Measurements from ENCODE around the gene NF1.

Gene NF1

GRCh38 chr17:31385428-31386285 is 290.9 kb downstream of the NF1 start:
- Histone ChIP-seq H3K9me3 (ENCODE audit: control insufficient read depth, low read length) (no peaks in the 10 kb centered on the region), H3K27ac (ENCODE audit: low read depth, low read length, severe bottlenecking) (no peak overlapping the region), H3K36me3 (ENCODE audit: control insufficient read depth, insufficient read depth, low read length) (peaks cover 9% of the 10 kb centered on the region), H3K4me3 (ENCODE audit: extremely low read depth, insufficient read depth, low read length, poor library complexity, severe bottlenecking) (no peak overlapping the region), H3K4me1 (ENCODE audit: control insufficient read depth, insufficient read depth, low read length, poor library complexity, severe bottlenecking) (no peaks in the 10 kb centered on the region)
- WGBS, 2 experiments (ENCODE audit: insufficient coverage in 2 of 2): 96 to 97% methylated on average over 6 to 7 of the region's 7 CpGs

- H3K27ac ChIP-seq (ENCODE audit: low read depth, low read length, severe bottlenecking): no peak overlapping the region
- H3K4me1 ChIP-seq (ENCODE audit: control insufficient read depth, insufficient read depth, low read length, poor library complexity, severe bottlenecking): no peaks in the 10 kb centered on the region
- H3K4me3 ChIP-seq (ENCODE audit: extremely low read depth, insufficient read depth, low read length, poor library complexity, severe bottlenecking): no peak overlapping the region
- 97 to 100% methylated on average over 3 of the region's 3 CpGs for WGBS, 2 experiments (ENCODE audit: insufficient coverage in 2 of 2)
- H3K36me3 ChIP-seq (ENCODE audit: control insufficient read depth, insufficient read depth, low read length): peaks cover 5% of the 10 kb centered on the region
- no peaks in the 10 kb centered on the region for H3K9me3 ChIP-seq (ENCODE audit: control insufficient read depth, low read length)
Observed at GRCh38 chr17:31386542-31387075, 291.8 kb downstream of the NF1 start.

- Histone ChIP-seq H3K27ac (ENCODE audit: low read depth, low read length, severe bottlenecking) (no peak overlapping the region), H3K9me3 (ENCODE audit: control insufficient read depth, low read length) (no peaks in the 10 kb centered on the region), H3K36me3 (ENCODE audit: control insufficient read depth, insufficient read depth, low read length) (peaks cover 2% of the 10 kb centered on the region), H3K4me1 (ENCODE audit: control insufficient read depth, insufficient read depth, low read length, poor library complexity, severe bottlenecking) (no peaks in the 10 kb centered on the region), H3K4me3 (ENCODE audit: extremely low read depth, insufficient read depth, low read length, poor library complexity, severe bottlenecking) (no peak overlapping the region)
- 87 to 94% methylated on average over 11 to 12 of the region's 12 CpGs for WGBS, 2 experiments (ENCODE audit: insufficient coverage in 2 of 2)
Observed at GRCh38 chr17:31387438-31387837, 292.7 kb downstream of the NF1 start.

GRCh38 chr17:31388351-31388750 is 293.6 kb downstream of the NF1 start:
- Histone ChIP-seq H3K4me1 (ENCODE audit: control insufficient read depth, insufficient read depth, low read length, poor library complexity, severe bottlenecking) (no peaks in the 10 kb centered on the region), H3K4me3 (ENCODE audit: extremely low read depth, insufficient read depth, low read length, poor library complexity, severe bottlenecking) (no peak overlapping the region), H3K9me3 (ENCODE audit: control insufficient read depth, low read length) (no peaks in the 10 kb centered on the region), H3K27ac (ENCODE audit: low read depth, low read length, severe bottlenecking) (no peak overlapping the region), H3K36me3 (ENCODE audit: control insufficient read depth, insufficient read depth, low read length) (no peaks in the 10 kb centered on the region)
- 75 to 80% methylated on average over 1 of the region's 2 CpGs for WGBS, 2 experiments (ENCODE audit: insufficient coverage in 2 of 2)

- Histone ChIP-seq H3K36me3 (ENCODE audit: control insufficient read depth, insufficient read depth, low read length) (no peaks in the 10 kb centered on the region), H3K4me3 (ENCODE audit: extremely low read depth, insufficient read depth, low read length, poor library complexity, severe bottlenecking) (no peak overlapping the region), H3K4me1 (ENCODE audit: control insufficient read depth, insufficient read depth, low read length, poor library complexity, severe bottlenecking) (no peaks in the 10 kb centered on the region), H3K9me3 (ENCODE audit: control insufficient read depth, low read length) (no peaks in the 10 kb centered on the region), H3K27ac (ENCODE audit: low read depth, low read length, severe bottlenecking) (no peak overlapping the region)
- WGBS, 2 experiments (ENCODE audit: insufficient coverage in 2 of 2): 63 to 87% methylated on average over 14 to 17 of the region's 18 CpGs
Observed at GRCh38 chr17:31388770-31389656, 294.2 kb downstream of the NF1 start.

GRCh38 chr17:31389657-31390381 is 295.0 kb downstream of the NF1 start:
- 73 to 74% methylated on average over 15 to 22 of the region's 22 CpGs for WGBS, 2 experiments (ENCODE audit: insufficient coverage in 2 of 2)
- no peaks in the 10 kb centered on the region for H3K36me3 ChIP-seq (ENCODE audit: control insufficient read depth, insufficient read depth, low read length)
- H3K4me3 ChIP-seq (ENCODE audit: extremely low read depth, insufficient read depth, low read length, poor library complexity, severe bottlenecking): no peak overlapping the region
- no peak overlapping the region for H3K27ac ChIP-seq (ENCODE audit: low read depth, low read length, severe bottlenecking)
- H3K4me1 ChIP-seq (ENCODE audit: control insufficient read depth, insufficient read depth, low read length, poor library complexity, severe bottlenecking): no peaks in the 10 kb centered on the region
- H3K9me3 ChIP-seq (ENCODE audit: control insufficient read depth, low read length): no peaks in the 10 kb centered on the region

- Histone ChIP-seq H3K36me3 (ENCODE audit: control insufficient read depth, insufficient read depth, low read length) (no peaks in the 10 kb centered on the region), H3K4me1 (ENCODE audit: control insufficient read depth, insufficient read depth, low read length, poor library complexity, severe bottlenecking) (no peaks in the 10 kb centered on the region)
- WGBS, 2 experiments (ENCODE audit: insufficient coverage in 2 of 2): 78 to 92% methylated on average over 7 to 8 of the region's 8 CpGs
Observed at GRCh38 chr17:31390426-31390747, 295.6 kb downstream of the NF1 start.

GRCh38 chr17:31390748-31391495 is 296.1 kb downstream of the NF1 start:
- Histone ChIP-seq H3K4me3 (ENCODE audit: extremely low read depth, insufficient read depth, low read length, poor library complexity, severe bottlenecking) (peak overlapping the region; percentile 34), H3K4me1 (ENCODE audit: control insufficient read depth, insufficient read depth, low read length, poor library complexity, severe bottlenecking) (no peaks in the 10 kb centered on the region), H3K36me3 (ENCODE audit: control insufficient read depth, insufficient read depth, low read length) (no peaks in the 10 kb centered on the region), H3K27ac (ENCODE audit: low read depth, low read length, severe bottlenecking) (no peak overlapping the region), H3K9me3 (ENCODE audit: control insufficient read depth, low read length) (no peaks in the 10 kb centered on the region)
- WGBS, 2 experiments (ENCODE audit: insufficient coverage in 2 of 2): 28 to 34% methylated on average over 36 to 37 of the region's 56 CpGs

More at GRCh38 chr17:31390426-31390747, 295.6 kb downstream of the NF1 start:
- Histone ChIP-seq H3K9me3 (ENCODE audit: control insufficient read depth, low read length) (no peaks in the 10 kb centered on the region), H3K27ac (ENCODE audit: low read depth, low read length, severe bottlenecking) (no peak overlapping the region), H3K4me3 (ENCODE audit: extremely low read depth, insufficient read depth, low read length, poor library complexity, severe bottlenecking) (no peak overlapping the region)

GRCh38 chr17:31391496-31391949 is 296.7 kb downstream of the NF1 start, which contains the start of gene RAB11FIP4:
Gene RAB11FIP4, plus strand, starts transcription at chr17:31391675. Its CDS starts 178 bp downstream, at chr17:31391853.
- Histone ChIP-seq H3K36me3 (ENCODE audit: control insufficient read depth, insufficient read depth, low read length) (no peaks in the 10 kb centered on the region), H3K4me1 (ENCODE audit: control insufficient read depth, insufficient read depth, low read length, poor library complexity, severe bottlenecking) (no peaks in the 10 kb centered on the region), H3K9me3 (ENCODE audit: control insufficient read depth, low read length) (no peaks in the 10 kb centered on the region), H3K27ac (ENCODE audit: low read depth, low read length, severe bottlenecking) (no peak within 1 kb of the TSS), H3K4me3 (ENCODE audit: extremely low read depth, insufficient read depth, low read length, poor library complexity, severe bottlenecking) (peak within 1 kb of the TSS; percentile 34)
- WGBS, 2 experiments (ENCODE audit: insufficient coverage in 2 of 2): 0% methylated on average over 21 to 38 of the region's 69 CpGs

Measured in mesodermal cell (in vitro differentiated cells).